ENCODE measurements around the gene PLCD1. TPM values are rescaled to one million over a fixed set of nuclear protein-coding genes. Genes with fewer than 3 reads are reported as not detected.
"Not testable (repeated sequence)": the region's sequence is repeated elsewhere in the genome, so short reads cannot be mapped to it uniquely, and the experiment has no call there.

PLCD1 gene
- total RNA-seq, 2 experiments from 2014 or later = 6.2 to 8.2 TPM

GRCh38 chr3:37990527-37990926 lies 38.9 kb downstream of the PLCD1 start, which contains the start of gene VILL:
VILL (plus strand) TSS chr3:37990786; CDS start chr3:37993673, 2,887 bp downstream.
- H3K36me3 Mint-ChIP-seq (ENCODE audit: low read depth) = peaks cover under 1% of the 10 kb centered on the region
- intact Hi-C loops (cut with micrococcal nuclease) = no loop called here
- CTCF ChIA-PET = interaction anchor here (0.9 to 1.3 kb wide), 2 partner anchors 23 to 30 kb away, joined by 3 to 4 read pairs; no protein-coding TSS in a partner anchor
- no peaks in the 10 kb centered on the region for H3K9me3 Mint-ChIP-seq
- H3K27me3 Mint-ChIP-seq = no peaks in the 10 kb centered on the region
- H3K4me1 Mint-ChIP-seq (ENCODE audit: low read depth) = peaks cover 15% of the 10 kb centered on the region
- no peak for ATAC-seq
- TF ChIP-seq CTCF (IDR thresholded peaks at IDR 0.05) = no peak
- H3K27ac Mint-ChIP-seq = no peak within 1 kb of the TSS
- no peak within 1 kb of the TSS for H3K4me3 Mint-ChIP-seq
- DNase-seq = no peak
- POLR2A ChIA-PET = interaction anchor here (0.7 kb wide), 1 partner anchor 16 kb away, joined by 3 read pairs; no protein-coding TSS in a partner anchor

- H3K9me3 Mint-ChIP-seq = no peaks in the 10 kb centered on the region
- no peak overlapping the region for H3K27ac Mint-ChIP-seq
- DNase-seq (no peak), ATAC-seq (no peak)
- ChIA-PET CTCF (interaction anchor here (0.9 to 1.3 kb wide), 2 partner anchors 22 to 29 kb away, joined by 3 to 4 read pairs; no protein-coding TSS in a partner anchor), POLR2A (interaction anchor here (0.7 kb wide), 1 partner anchor 15 kb away, joined by 3 read pairs; no protein-coding TSS in a partner anchor)
- H3K4me3 Mint-ChIP-seq = no peak overlapping the region
- peaks cover 10% of the 10 kb centered on the region for H3K4me1 Mint-ChIP-seq (ENCODE audit: low read depth)
- TF ChIP-seq CTCF (IDR thresholded peaks at IDR 0.05) = no peak
- no peaks in the 10 kb centered on the region for H3K27me3 Mint-ChIP-seq
- H3K36me3 Mint-ChIP-seq (ENCODE audit: low read depth) = no peaks in the 10 kb centered on the region
- intact Hi-C loops (cut with micrococcal nuclease) = no loop called here
Measured at GRCh38 chr3:37989821-37990480, 39.5 kb downstream of the PLCD1 start.

GRCh38 chr3:37988931-37989525 lies 40.4 kb downstream of the PLCD1 start:
- Mint-ChIP-seq H3K9me3 (no peaks in the 10 kb centered on the region), H3K4me1 (ENCODE audit: low read depth) (peaks cover 8% of the 10 kb centered on the region), H3K27ac (no peak overlapping the region), H3K4me3 (no peak overlapping the region), H3K36me3 (ENCODE audit: low read depth) (no peaks in the 10 kb centered on the region), H3K27me3 (no peaks in the 10 kb centered on the region)
- no peak for TF ChIP-seq CTCF (IDR thresholded peaks at IDR 0.05)
- ChIA-PET CTCF (no interaction called here), POLR2A (no interaction called here)
- intact Hi-C loops (cut with micrococcal nuclease) = no loop called here
- DNase-seq = no peak
- no peak for ATAC-seq

GRCh38 chr3:37988376-37988775 lies 41.1 kb downstream of the PLCD1 start:
- H3K4me1 Mint-ChIP-seq (ENCODE audit: low read depth); intact Hi-C loops (cut with micrococcal nuclease); H3K36me3 Mint-ChIP-seq (ENCODE audit: low read depth); H3K27ac Mint-ChIP-seq; DNase-seq; POLR2A ChIA-PET; ATAC-seq; H3K9me3 Mint-ChIP-seq; H3K4me3 Mint-ChIP-seq; H3K27me3 Mint-ChIP-seq; CTCF ChIA-PET: not testable (repeated sequence)

- H3K27me3 Mint-ChIP-seq = no peaks in the 10 kb centered on the region
- no peak overlapping the region for H3K27ac Mint-ChIP-seq
- CTCF ChIA-PET = no interaction called here
- H3K36me3 Mint-ChIP-seq (ENCODE audit: low read depth) = no peaks in the 10 kb centered on the region
- POLR2A ChIA-PET = no interaction called here
- no peaks in the 10 kb centered on the region for H3K9me3 Mint-ChIP-seq
- no peak overlapping the region for H3K4me3 Mint-ChIP-seq
- TF ChIP-seq CTCF (IDR thresholded peaks at IDR 0.05) = no peak
- DNase-seq (no peak), ATAC-seq (no peak)
- intact Hi-C loops (cut with micrococcal nuclease) = no loop called here
- peaks cover 3% of the 10 kb centered on the region for H3K4me1 Mint-ChIP-seq (ENCODE audit: low read depth)
Measured at GRCh38 chr3:37987751-37988179, 41.7 kb downstream of the PLCD1 start.
